Uterus (tissue), 2 donors: Measurements from ENCODE around the gene CLCN1.

Experiments used
- CTCF ChIP-seq, 4 experiments: fragments of 200-600 bp in 2 of 4; fragments of 450-650 bp in 2 of 4; sonication (generic) in 2 of 4; IDR thresholded peaks; one replicate each; pipeline ENCODE4 v1.5.1; 2016 to 2019; ENCODE audit warnings: antibody characterized with exemption in 4 of 4, mild to moderate bottlenecking in 2 of 4, moderate library complexity in 1 of 4
- POLR2A ChIP-seq, 2 donors: fragments of 450-650 bp; IDR thresholded peaks; one replicate each; pipeline ENCODE4 v1.6.1; 2016; ENCODE audit warnings: antibody characterized with exemption in 2 of 2, mild to moderate bottlenecking in 1 of 2, moderate library complexity in 1 of 2

- TF ChIP-seq CTCF (IDR thresholded peaks at IDR 0.05) (no peak), POLR2A (IDR thresholded peaks at IDR 0.05) (no peak)
These were observed 46.5 kb downstream of the CLCN1 start, which contains the start of gene FAM131B for GRCh38 chr7:143362131-143363015.
